COR-L47 (cell line): ENCODE results near the gene ILKAP.

Experiments
- DNase-seq: peaks from one replicate; lab custom pipeline; 2025; lab: John Stamatoyannopoulos, UW

The ILKAP gene

DNA sequence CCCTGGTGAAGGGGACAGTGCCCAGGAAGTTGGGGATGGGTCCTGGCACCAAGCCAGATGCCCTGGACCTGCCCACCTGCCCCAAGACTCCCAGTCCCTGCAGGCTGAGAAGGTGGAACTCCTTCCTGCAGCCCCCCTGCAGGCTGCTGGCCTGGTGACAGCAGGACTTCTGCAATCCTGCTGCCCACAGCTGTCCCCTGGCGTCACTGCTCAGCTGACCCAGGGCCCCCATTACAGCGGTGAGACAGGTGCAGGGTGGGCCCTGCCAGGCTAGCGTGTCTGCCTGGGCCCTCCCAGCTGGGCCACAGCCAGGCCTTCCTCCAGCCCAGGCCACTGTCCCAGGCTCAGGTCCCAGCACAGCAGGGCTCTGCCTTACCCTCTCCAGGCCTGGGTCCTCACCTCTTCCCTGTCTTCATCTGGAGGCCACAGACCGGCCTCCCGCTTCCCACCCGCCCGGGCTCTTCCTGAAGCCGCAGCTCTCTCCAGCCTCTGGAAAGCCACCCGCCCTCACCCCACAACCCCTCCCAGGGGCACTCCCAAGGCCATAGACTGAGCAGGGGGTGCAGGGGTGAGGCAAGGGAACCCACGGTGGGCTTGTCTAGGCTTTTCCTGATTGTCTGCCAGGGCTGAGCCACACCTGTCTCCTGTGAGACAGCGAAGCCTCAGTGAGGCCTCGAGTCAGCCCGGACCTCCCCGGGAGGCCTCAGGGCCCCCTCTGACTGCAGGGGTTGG is 53.5 kb downstream of the ILKAP start:
- DNase-seq: no peak

DNA sequence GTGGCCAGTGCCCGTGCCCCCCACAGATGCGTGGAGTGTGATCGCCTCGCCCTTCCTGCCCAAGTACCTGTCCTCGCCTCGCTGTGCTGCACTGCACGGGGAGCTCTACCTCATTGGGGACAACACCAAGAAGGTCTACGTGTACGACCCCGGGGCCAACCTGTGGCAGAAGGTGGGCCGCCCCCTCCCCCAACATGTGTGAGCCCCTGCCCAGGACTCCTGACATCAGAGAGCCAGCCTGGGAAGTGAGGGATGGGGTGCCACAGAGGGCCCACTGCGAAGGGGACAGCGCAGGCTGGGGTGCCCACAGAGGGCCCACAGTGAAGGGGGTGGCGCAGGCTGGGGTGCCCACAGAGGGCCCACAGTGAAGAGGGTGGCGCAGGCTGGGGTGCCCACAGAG is 54.5 kb downstream of the ILKAP start:
- no peak for DNase-seq

DNA sequence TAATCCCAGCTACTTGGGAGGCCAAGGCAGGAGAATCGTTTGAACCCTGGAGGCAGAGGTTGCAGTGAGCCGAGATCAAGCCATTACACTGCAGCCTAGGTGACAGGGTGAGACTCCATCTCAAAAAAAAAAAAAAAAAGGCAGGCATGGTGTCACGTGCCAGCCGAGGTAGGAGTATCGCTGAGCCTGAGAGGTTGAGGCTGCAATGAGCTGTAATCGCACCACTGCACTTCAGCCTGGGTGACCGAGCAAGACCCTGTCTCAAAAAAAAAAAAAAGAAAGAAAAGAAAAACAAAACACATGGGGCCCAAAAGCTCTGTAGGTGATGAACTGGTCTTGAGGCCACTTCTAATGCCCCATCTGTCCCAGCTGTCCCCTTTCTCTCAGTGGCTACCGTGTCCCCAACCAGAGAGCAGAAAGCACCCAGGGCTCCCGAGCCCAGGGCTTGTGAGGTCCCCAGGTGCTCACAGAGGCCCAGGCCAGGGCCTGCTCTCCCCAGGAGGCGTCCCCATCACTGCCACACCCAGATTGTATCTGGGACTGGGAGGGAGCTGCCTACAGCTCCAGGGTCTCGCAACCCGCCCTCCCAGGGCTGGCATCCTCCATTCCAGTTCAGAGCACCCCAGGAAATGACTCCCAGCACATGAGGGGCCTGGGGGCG is 56.5 kb downstream of the ILKAP start:
- no peak for DNase-seq

DNA sequence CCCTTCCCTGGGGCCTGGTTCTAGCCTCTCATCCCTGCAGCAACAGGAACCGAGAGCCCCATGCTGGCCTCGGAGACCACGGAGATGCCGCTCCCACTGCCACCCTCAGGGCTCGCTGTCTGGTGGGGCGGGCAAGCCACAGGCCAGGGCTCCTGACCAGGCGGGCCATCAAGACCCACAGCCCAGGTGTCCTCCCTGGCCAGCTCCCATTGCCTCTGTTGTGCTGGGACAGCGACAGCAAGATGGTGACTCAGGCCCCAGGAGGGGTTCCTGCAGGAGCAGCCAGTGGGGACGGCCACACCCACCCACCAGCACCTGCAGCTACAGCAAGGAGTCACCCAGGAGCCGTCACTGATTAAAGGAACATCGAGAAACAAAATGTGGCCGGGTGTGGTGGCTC is 57.6 kb downstream of the ILKAP start:
- no peak for DNase-seq

DNA sequence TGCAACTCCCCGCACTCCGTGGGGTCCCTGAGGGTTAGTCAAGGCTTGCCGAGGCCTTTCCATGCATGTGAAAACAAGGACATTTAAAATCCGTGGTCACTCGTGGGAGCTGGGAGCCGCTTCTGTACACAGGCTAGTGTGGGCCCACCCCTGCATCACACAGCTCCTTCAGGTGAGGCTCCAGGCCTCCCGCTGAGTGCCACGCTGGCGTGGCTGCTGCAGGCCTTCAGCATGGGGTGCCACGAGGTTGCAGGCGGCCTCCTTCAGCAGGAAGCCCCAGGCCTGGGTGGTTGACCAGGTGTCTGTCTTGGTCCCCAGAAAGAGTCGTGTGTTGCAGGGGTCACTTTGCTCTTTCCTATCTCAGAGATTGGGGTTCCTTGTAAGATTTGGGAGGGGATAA is 58.4 kb downstream of the ILKAP start:
- DNase-seq: no peak

DNA sequence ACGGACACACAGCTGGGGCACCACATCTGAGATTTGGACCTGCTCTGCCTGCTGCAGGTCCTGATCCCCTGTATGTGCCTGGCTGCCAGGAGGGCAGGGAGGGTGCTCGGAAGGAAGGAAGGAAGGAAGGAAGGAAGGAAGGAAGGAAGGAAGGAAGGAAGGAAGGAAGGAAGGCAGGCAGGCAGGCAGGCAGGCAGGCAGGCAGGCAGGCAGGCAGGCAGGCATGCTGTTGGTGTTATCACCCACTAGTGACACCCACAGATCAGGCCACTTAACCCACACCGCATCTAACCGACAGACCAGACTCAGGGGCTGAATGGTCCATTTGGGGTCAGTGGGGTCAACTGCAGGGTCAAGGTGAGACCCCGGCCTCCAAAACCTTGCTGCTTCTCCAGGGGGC is 59.2 kb downstream of the ILKAP start:
- no peak for DNase-seq

DNA sequence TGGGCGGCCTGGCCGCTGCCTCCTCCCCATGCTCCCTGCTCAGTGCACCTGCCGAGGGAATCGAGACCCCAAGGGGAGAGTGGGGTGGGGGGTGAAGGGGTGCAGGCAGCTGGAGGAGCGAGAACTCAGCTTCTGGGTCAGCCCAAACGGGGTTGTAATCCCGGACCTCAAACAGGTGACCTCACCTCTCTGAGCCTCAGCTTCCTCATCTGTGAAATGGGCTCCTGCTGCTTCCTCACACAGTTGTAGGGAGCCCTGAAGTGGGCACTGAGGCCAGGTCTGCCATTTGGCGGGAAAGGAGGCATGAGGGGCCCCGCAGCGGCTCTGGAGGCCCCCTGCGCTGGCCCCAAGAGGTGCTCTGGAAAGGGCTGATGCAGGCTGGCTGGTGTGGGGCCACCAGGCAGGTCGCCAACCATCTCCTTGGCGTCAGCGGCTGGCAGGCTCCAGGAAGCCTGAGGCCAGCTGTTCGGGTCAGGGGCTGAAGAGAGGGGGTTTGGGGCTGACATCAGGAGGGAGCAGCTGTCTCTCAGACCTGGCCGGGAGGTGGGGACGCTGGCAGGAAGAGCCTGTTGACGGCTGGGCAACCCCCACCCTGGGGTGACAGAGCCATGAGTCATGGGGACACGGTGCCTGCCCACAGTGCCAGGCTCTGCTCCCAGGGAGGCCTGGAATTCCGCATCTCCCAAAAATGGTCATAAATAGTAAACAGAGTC is 60.1 kb downstream of the ILKAP start:
- no peak for DNase-seq

DNA sequence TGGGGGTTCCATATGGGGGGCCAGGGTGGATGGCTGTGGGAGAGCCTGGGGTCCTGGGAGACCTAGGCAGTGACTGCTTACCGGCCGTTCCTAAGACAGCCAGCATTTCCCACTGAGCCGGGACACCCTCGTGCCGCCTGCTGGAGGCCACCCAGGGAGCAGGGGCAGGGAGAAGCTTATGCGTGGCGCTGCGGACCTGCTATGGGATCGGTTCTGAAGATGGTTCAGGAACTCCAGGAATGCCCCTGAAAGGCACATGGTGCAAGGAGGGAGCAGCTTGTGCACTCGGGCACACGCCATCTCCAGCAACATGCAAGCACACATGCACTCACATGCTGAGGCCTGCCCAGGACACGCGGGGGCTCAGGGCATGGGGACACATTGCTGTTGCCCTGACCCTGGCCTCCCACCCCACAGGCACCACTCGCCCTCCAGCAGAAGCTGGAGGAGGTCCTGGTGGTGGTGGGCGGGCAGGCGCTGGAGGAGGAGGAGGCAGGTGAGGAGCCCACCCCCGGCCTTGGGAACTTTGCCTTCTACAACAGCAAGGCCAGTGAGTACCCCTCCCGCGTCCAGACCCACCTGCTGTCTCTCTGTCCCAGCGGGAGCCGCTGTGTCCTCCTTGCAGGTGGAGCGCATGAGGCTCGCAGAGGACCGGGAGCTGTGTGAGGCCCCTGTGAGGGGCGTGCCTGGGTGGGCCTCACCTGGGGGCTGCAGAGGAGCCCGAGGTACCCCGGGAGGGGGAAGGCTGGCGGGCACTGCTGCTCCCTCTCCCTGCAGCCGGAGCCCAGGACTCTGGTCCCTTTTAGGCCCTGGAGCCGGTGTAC is 60.9 kb downstream of the ILKAP start:
- no peak for DNase-seq

DNA sequence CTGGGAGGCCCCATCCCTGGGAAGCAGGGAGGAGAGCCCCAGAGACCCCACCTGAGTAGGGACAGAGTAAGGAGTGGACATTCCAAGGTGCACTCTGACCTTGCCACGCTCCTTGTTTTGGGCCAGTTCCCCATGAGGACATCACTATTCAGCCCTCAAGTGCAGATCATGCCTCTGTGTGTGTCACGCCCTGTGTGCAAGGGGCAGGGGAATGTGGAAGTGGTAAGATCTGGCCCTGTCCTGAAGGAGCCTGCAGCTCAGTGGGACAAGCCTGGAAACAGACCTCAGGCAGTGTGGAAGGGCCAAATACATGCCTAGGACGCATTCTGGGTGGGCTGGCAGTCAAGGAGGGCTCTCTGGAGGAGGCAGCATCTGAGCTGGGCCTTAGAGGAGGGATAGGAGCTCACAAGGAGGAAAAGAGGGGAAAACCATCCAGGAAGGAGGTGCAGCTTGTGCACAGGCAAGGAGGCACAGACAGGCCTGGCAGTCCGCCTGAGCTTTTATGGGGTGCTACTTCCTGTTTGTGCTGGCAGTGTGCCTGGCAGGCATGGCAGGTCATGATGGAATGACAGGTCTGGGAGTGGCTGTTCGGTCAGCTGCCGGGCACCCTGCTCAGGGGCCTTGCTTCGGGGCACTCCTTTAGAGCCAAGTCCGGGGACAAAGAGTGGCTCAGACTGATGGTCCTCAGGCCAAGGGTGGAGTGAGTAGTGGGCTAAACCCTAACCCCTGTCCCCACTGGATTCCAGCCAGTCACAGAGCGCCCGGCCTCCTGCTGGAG is 61.8 kb downstream of the ILKAP start:
- DNase-seq: no peak

DNA sequence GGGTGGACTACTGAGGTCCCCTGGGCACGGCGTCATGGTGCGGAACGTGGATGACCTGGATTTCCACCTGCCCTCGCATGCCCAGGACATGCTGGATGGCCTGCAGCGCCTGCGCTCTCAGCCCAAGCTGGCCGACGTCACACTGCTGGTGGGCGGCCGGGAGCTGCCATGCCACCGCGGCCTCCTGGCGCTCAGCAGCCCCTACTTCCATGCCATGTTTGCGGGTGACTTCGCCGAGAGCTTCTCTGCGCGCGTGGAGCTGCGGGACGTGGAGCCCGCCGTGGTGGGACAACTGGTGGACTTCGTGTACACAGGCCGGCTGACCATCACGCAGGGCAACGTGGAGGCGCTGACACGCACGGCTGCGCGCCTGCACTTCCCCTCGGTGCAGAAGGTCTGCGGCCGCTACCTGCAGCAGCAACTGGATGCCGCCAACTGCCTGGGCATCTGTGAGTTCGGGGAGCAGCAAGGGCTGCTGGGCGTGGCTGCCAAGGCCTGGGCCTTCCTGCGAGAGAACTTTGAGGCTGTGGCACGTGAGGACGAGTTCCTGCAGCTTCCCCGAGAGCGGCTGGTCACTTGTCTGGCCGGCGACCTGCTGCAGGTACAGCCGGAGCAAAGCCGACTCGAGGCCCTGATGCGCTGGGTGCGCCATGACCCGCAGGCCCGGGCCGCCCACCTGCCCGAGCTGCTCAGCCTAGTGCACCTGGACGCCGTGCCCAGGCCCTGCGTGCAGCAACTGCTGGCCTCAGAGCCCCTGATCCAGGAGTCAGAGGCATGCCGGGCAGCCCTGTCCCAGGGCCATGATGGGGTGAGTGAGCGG is 62.6 kb downstream of the ILKAP start:
- DNase-seq: no peak

DNA sequence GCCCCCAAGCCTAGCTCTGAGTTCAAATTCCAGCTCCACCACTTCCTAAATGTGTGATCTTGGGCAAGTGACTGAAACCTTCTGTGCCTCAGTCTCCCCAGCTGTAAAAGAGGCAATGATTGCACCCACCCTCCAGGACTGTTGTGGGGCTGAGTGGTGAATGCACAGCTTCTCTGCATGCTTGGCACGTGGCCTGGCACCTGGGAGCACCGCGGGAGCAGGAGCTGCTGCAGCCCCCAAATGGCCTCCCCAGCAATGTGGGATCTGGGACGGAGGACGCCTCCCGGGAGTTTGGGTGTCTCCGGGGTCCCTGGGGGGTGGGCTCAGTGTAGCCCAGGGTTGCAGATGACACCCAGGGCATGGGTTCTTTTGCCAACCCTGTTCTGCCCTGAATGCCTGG is 63.5 kb downstream of the ILKAP start:
- DNase-seq: no peak

DNA sequence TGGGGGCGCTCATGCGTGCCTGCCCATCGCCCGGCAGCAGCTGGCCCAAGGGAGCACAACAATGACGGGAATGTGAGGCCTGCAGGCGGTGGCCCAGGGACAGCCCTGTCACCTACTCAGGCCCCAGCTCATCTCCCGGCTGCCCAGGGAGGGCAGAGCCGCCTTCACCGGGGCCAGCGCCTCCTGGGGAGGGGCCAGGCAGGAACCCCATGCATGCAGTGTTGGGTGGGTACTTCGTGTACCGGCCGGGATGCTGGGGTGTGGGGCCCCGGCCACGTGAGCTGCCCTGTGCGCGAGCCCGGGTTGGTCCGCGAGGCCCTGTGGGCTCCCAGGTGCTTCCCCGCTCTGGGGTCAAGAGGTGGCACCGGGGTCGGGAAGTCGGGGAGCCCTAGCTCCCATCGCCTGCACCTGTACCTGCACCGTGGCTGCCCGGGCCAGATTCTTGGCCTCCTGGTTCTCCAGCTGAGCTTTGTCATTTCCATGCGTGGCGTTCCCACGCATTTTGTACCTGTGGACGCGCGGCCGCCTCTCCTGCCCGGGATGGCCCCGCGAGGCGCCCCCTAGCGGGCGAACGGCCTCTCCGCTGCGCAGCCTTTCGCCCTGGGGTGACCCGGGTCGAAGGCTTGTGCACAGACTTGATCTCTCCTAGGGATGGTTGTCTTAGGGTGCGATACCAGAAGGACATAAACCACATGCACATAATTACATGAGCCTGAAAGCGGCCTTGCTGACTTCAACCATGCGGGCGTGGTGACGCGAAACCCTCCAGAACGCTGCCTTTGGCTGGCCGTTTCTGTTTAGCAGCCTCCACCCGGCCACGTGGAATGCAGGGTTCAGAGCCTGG is 64.1 kb downstream of the ILKAP start:
- no peak for DNase-seq

DNA sequence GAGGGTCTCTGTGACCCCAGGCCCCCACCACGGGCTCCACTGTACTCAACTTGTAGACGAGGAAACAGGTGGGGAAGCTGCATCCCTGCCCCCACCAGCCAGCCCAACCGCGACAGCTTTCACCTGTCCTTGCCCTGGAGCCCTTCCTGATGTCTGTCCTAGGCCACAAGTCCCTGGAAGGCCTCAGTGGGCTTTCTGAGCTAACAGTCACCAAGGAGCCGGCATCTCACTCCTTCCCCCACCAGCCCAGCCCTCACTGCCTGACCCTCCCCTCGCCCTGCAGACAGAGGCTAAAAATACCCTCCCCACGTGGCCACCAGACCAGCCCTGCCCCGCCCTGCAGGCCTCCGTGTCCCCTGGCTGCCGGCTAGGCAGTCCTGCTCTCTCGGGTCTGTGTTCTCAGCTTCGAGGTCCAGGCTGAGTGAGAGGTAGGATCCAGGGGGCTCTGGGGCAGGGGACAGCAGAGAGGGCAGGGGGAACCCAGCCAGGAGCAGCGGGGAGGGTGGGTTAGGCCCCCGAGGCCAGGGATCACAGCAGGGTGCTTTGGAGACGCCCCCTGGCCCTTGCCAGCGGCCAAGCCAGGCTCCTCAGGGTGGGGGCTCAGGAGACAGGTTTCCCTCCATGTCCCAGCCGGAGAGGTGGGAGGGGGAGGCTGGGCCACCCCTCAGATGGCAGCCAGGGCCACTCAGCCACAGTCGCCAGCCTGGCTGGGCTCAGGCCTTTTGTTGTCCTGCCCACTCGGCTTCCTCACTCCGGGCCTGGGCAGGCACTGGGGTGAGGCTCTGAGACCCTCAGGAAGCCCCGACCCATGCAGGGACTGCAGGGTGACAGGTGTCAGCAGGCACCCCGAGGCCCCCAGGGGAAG is 64.9 kb downstream of the ILKAP start, which contains the start of gene KLHL30:
Gene KLHL30, plus strand, starts transcription at position 338 of the 865 bp plus-strand sequence. CDS start 2,087 bp downstream, outside the sequence.
- DNase-seq: no peak

DNA sequence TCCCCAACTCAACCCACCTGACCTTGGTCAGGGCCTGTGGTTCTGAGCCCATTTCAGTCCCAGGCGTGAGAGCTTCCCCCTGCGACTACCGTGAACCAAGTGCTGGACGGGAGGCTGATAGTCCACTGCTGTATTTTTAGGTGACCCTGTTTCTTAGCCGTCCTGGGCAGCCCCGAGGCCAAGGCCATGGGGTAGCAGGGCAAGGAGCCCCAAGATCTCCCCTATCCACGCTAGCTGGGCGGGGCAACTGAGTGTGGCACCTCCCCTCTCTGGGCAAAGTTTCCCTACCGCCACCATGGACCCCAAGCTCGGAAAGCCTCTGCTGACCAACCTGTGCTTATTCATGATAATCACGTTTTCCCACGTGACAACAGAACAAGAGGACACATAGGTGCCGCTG is 65.6 kb downstream of the ILKAP start:
- DNase-seq: no peak

DNA sequence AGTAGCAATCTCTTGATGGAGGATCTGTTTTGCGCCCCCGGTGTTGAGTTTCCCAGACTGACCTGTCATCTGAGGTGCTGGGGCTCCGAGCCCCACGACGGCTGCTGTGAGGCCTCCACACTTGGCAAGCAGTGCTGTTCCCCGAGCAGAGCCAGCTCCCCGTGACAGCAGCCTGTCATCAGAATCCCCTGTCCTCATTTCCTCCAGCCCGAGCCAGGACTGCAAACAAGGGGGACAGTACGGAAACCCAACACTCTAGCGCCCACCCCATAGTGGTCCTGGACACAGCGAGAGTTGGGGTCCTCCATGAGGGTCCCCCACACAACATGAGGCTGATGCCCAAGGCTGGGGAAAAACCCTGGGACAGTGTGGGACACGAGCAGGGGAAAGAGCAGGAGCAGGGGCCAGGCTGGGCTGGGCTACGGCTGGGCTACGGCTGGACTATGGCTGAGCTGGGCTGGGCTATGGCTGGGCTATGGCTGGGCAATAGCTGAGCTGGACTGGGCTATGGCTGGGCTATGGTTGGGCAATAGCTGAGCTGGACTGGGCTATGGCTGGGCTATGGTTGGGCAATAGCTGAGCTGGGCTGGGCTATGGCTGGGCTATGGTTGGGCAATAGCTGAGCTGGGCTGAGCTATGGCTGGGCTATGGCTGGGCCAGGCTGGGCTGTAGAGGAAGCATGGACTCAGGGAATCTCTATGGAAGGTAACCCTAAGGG is 66.5 kb downstream of the ILKAP start:
- DNase-seq: no peak

DNA sequence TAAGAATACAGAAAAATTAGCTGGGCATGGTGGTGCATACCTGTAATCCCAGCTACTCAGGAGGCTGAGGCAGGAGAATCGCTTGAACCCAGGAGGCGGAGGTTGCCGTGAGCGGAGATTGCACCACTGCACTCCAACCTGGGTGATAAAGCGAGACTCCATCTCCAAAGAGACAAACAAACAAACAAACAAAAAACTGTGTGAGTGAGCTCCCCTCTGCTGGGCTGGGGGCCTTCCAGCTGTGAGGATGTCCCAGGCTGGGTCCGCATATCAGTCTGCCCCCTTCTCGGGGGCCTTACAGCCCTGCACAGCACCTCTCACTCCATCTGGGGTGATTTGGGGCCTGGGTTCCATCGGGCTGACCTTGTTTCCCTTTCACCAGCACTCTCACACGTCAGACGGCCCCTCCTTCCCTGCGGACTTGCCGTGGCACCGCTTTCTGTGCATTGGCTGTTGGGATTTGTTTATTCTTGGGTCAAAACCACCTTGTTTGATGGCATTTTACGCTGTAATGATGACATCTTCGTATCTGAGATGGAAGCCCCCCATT is 67.8 kb downstream of the ILKAP start:
- DNase-seq: no peak

DNA sequence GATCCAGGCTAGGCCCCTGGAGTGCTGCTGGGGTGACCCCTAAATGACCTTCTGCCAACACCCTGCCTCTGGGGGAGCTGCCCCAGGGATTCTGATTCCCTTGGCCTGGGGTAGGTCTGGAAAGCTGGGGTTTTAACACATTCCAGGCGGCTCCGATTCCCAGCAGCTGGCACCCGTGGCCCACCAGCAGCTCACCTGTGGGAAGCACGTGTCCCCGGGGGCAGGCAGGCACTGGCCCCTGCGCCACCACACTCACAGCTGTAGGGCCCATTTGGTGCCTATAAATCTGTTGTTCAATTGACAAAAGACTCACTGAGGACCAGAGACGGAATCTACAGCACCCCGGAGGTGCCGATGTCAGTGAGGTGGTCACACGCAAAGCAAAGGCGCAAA is 69.1 kb downstream of the ILKAP start:
- DNase-seq: no peak
